GM18870 (cell line): Measurements from ENCODE around the gene CARHSP1.
"Not testable (repeated sequence)": the region's sequence is repeated elsewhere in the genome, so short reads cannot be mapped to it uniquely, and the experiment has no call there.

Source experiments
- ATAC-seq: cut with Tn5 transposase; IDR thresholded peaks from one replicate; pipeline ENCODE4 v1.9.1; 2021; ENCODE audit warnings: moderate library complexity; ENCODE audit not compliant: unreplicated experiment

CARHSP1 gene

DNA sequence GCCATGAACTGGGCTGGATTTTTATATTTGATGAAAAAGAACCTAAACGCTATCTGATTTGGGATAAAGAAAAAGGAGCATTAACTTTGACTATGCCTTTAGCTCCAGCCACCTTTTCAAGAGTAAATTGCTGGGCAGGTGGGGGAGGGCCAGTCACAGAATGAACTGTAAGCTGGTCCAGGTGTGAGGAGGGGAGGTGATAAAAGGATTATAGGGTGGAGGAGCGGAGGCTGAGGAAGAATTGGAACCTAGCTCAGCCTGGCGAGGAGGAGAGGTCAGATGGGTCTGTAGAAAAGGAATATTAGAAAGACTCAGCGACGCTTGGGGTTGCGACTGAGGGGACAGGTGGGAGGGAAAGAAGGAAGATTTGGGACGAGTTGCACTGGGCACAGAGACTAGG, 32.0 kb downstream of the CARHSP1 start:
- ATAC-seq, result not testable (repeated sequence)

DNA sequence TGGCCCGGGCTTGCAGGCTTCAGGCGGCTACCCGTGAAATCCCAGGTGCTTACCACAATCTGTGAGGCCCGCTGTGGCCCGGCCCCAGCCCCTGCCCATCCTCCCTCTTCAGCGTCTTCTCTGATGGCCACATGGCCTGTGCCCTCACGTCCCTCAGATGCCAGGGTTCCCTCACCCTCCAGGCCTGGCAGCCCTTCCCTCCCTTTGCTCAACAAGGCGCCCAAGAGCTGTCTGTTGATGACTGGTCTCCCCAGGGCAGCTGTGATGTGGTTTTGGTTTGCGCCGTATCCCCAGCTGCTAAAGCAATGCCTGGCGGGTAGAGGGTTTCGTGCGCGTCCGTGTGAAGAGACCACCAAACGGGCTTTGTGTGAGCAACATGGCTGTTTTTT, 36.1 kb downstream of the CARHSP1 start:
- no peak for ATAC-seq

GRCh38 chr16:8831871-8832716, 36.7 kb downstream of the CARHSP1 start:
- no peak for ATAC-seq

- ATAC-seq, result no peak
Observed at GRCh38 chr16:8831450-8831849, 37.4 kb downstream of the CARHSP1 start.

- ATAC-seq, result no peak
Observed at GRCh38 chr16:8828541-8829165, 40.2 kb downstream of the CARHSP1 start.

DNA sequence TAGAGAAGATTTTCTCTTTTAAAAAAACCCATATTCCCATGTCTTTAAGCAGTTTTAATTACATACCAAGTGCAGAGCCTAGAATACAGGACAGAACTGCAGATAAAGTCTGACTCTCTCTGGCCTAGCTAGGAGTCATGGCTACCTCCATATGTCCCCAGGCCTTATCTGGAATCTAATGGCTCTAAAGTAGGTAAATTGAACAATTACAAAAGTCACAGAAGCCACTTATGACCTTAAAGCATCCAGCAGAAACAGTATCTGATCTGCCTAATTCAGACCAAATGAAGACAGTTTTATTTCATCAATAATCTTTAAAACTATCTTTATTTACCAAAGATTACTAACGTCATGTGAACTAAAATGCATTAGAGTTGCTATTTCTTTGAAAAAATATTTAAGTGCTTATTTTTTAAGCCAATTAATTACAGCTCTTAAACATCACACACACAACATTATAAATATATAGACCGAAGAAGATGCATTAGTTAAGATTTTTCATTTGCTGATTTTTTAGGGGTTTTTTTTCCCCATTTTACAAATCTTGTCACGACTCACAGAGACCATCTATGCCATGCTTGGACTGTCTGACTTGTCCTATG, 42.4 kb downstream of the CARHSP1 start:
- no peak for ATAC-seq

DNA sequence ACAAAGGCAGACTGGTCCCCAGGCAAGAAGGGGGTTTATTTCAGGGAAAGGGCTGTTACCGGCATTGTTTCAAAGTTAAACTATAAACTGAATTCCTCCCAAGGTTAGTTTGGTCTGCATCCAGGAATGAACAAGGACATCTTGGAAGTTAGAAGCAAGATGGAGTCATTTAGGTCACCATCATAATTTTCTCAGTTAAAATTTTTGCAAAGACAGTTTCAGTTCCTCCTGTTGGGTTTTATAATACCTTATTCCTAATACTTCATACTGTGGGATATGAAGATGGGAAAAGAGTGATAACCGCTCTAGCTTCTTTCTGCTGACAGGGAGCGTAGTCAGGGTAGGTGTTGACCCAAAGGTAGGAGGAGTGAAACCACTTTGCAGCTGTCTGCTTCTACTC, 46.4 kb downstream of the CARHSP1 start:
- no peak for ATAC-seq

DNA sequence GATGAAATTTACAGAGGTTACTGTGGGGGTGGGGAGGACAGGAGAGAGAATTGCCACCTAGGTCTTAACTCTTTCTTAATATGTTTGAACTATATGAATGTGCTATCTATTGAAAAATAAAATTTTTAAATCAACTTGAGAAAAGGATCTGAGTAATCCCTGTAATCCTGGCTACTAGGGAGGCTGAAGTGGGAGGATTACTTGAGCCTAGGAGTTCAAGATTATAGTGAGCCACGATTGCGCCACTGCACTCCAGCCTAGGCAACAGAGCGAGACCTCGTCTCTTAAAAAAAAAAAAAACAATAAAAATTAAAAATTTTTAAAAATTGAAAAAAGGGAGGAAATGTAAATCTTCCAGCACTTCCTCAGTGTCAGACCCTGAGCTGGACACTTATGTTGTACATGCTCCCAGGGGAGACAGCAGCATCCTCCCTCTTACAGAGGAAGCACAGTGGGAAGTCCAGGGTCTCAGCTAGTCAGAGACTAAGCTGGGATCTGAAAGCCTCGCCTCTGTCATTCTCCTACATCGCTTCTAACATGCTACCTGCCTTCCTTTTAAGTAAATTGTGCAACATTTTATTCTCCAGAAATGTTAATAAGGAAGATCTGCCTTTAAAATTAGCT, 49.3 kb downstream of the CARHSP1 start:
- ATAC-seq, result no peak

DNA sequence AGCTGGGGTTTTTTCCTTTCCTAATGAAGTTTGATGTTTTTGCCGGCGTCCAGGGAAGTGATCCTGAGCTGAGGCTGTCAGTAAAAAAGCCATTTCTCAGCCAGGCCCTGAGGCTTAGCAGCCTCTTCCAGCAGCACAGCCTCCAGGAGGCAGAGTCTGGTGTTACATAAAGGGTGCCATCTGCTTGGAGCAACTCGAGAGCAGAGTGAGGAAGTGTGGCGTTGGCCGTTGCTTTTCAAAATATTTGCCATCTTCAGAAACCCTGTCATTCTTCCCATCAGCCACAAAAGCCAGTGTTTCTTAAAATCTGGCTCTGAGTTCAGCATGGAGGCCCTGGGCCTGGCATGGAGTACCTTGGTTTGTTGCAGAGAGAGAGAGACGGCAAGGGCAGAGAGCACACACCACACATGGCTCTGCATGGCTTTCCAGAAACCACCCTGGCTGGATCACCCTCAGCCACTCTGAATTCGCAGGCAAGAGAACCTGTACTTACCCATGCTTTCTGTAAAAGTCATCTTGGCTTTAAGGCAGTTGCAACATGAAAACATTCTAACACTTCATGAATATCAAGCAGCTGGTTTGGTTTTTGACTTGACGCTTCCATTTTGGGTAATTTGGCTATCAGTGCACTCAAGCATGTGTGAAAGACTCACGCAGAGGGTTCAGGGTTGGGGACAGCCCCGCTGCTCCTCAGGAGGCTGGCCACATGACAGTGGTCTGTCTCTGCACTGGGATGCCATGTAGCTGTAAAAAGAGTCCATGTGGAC, 50.1 kb downstream of the CARHSP1 start:
- ATAC-seq, result no peak

GRCh38 chr16:8816967-8817655, 51.7 kb downstream of the CARHSP1 start:
- no peak for ATAC-seq

DNA sequence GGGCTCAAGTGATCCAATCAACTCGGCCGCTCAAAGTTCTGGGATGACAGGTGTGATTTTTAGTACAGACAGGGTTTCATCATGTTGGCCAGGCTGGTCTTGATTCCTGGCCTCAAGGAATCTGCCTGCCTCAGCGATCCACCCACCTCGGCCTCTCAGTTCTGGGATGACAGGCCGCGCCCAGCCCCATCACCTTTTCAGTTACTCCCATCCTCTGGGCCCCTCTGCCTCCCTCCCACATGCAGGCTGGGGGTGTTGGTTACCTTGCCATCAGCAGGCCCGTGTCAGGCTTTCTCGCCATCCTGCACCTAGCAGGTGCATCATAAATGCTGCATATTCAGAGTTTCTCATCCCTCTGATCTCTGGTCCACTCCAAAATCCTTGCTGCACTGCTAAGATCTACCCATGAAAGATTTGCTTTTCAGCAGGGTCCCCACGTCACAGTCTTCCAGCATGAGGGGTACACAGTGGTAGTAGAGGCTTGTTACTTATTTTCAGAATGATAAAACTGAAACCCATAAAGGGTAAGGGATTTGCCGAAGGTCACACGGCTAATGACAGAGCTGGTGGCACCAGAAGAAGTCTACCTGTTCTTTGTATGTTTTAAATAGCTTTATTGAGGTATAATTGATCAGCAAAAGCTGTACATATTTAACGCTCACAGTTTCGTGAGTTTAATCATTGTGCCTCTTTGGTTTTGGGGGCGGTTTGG, 54.6 kb downstream of the CARHSP1 start:
- no peak for ATAC-seq

- ATAC-seq, result no peak
Observed at GRCh38 chr16:8812162-8812843, 56.5 kb downstream of the CARHSP1 start.

GRCh38 chr16:8808613-8809353, 60.0 kb downstream of the CARHSP1 start:
- no peak for ATAC-seq

GRCh38 chr16:8808009-8808408, 60.8 kb downstream of the CARHSP1 start:
- ATAC-seq, result no peak

DNA sequence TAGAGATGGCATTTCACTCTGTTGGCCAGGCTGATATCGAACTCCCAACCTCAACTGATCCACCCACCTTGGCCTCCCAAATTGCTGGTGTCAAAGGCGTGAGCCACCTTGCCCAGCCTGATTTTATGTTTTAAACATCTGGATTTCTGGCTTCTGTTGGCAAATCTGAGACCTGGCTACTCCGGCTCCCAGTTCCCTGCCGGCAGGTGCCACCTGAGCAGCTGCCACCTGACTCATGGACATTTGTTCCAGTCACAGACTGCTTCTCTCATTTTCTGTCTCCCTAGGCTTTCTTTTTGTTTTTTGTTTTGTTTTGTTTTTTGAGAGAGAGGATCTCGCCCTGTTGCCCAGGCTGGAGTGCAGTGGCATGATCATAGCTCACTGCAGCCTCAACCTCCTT, 61.6 kb downstream of the CARHSP1 start:
- ATAC-seq, result no peak

DNA sequence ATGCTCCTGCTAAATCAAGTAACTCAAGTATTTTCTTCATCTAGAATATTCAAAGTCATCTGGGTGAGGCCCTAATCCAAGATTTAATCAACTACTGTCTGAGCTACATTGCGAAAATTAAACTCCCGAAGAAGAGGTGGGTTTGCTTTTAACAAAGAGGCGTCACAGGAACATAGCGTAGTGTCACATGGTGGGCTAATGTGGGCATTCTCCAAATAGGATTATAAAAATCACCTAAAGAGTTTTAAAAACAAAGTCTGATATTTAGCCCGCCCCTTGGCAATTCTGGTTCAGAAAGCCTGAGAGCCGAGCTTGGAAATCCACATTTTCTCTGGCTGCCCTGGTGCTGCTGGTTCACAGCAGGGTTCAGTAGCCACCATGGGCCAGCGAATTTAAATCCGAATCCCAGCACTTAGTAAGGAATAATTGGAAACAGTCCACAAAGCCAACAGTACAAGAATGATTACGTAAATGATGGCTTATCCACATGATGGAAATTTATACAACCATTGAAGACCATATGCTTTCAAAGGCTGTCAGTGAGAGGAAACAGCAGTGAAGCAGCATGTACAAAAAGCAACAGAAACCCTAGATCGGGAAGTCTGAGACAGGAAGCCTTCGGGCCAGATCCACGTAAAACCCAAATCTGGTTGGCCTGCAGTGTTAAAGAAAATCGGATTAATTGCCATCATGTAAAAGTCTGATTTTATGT, 62.4 kb downstream of the CARHSP1 start:
- ATAC-seq, result no peak

DNA sequence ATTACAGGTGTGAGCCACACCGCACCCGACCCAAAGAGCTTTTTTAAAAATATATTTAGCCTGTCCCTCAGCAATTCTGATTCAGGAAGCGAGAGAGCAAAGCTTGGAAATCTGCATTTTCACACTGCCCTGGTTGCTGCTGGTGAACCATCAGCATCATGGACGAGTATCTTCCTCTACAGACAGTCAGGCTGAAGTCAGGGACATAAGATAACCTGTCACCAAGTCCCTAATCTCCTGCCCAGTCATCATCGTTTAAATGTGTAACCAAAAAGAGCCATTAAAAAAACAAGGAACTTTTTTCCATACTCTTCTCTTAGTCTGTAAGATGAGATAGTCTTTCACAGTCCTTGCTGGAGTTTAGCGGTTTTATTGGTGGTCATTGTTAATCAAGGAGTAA, 64.5 kb downstream of the CARHSP1 start:
- ATAC-seq, result no peak

DNA sequence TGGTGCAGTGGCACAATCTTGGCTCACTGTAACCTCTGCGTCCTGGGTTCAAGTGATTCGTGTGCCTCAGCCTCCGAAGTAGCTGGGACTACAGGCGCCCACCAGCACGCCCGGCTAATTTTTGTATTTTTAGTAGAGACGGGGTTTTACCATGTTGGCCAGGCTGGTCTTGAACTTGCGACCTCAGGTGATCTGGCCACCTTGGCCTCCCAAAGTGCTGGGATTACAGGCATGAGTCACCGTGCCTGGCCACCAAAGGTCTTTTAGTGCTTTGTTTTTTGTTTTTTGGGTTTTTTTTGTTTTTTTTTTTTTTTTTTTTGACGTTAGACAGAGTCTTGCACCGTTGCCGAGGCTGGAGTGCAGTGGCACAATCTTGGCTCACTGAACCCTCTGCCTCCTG, 65.1 kb downstream of the CARHSP1 start:
- ATAC-seq, result not testable (repeated sequence)
